GM18870 (cell line): ENCODE data around the gene ELFN1.

ENCODE experiments used
- ATAC-seq: cut with Tn5 transposase; IDR thresholded peaks from one replicate; pipeline ENCODE4 v1.9.1; 2021; ENCODE audit warnings: moderate library complexity; ENCODE audit not compliant: unreplicated experiment

Gene ELFN1

GRCh38 chr7:1723254-1723653 is 53.2 kb downstream of the ELFN1 start:
- no peak for ATAC-seq

- ATAC-seq, result no peak
Measured at GRCh38 chr7:1724118-1724910, 54.2 kb downstream of the ELFN1 start.

DNA sequence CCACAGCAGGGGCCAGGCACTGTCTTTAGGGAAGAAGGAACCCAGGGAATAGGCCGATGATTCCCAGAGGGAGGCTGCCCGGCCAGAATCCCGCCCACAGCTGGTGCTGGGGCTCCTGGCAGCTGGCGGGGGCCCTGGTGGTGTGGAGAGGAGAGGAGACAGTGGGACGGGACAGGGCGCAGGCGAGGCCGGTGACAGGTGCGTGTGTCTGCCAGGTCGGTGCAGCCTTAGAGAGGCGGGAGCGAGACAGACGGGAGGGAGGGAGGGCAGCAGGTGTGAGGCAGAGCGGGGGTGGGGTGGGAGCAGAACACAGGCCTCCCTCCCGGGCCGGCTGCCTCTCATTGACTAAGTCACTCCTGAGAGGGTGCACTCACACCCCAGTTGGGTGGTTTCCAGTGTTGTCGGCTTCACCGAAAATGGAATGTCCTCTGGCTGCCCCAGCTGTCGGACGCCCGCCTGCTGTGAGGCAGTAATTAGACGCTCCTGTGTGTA is 55.2 kb downstream of the ELFN1 start:
- ATAC-seq, result no peak

GRCh38 chr7:1725766-1726630 is 55.9 kb downstream of the ELFN1 start:
- no peak for ATAC-seq

- ATAC-seq, result no peak
Measured at GRCh38 chr7:1727079-1727478, 57.0 kb downstream of the ELFN1 start.

GRCh38 chr7:1727812-1728570 is 57.9 kb downstream of the ELFN1 start:
- no peak for ATAC-seq

GRCh38 chr7:1729183-1729582 is 59.1 kb downstream of the ELFN1 start:
- ATAC-seq, result no peak

DNA sequence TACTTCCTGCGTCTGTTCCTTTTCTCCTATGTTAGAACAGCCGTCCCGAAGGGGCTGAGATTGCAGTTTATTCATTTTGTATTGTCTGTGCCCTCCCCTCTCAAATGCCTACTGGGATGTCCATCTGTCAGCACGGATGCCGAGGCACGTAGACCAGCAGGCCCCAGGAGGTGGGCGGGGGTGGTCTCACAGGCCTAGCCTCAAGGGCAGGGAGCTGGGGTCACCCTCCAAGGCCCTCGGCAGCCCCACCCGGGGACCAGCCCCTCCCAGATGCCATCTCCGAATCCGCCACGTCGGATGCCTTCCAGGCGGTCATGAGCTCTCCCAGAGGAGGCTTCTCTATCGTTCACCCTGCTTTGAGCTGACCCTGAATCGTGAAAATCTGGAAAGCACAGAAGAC is 59.7 kb downstream of the ELFN1 start:
- ATAC-seq, result no peak

DNA sequence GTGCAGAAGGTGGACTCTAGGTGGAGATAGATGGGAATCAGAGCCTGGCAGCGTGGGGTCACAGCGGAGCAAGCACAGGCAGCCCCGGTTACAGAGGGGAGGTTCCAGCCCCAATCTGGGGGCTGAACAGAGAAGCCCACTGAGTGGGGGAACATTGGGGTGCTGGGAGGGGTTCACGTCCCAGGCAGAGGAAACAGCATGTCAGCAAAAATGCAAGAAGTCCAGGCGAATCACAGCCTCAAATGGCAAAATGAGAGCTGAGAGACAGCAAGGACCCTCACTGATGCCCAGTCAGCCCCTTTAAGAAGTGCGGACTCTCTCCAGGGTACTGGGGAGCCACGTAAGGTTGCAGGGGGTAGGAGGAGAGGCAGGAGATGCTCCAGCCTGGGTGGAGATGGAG is 62.0 kb downstream of the ELFN1 start:
- no peak for ATAC-seq

GRCh38 chr7:1732645-1733044 is 62.6 kb downstream of the ELFN1 start:
- ATAC-seq, result no peak

DNA sequence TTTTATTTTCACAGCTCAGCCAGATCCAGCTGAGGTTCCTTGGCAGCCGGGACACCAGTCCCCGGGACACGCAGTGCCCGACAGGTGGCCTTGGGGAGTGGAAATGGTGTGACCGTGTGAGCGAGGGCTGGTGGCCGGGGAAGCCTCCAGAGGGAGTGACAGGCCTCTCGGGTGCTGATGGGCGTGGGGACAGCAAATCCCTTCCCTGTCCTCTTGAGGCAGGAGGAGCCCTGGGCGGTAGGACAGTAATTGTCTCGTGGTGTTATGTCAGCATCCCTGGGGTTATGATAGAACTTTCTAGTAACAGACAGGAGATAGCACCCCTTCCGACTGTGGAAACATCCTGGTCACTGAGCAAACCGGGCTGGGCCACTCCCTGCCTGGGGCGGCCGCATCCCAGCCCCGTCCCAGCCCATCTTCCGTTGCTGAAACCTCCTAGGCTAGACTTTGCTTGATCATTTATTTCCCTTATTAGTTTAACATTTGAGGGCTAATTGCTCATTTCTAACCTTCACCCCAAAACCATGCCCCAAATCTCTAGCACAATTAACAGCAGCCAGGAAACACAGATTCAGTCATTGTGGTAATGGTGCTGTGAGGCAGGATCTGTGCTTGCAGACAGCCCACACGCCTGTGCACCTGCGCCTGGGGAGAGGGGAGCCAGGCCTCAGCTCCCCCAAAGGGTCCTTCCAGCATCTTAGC is 63.3 kb downstream of the ELFN1 start:
- ATAC-seq, result no peak

DNA sequence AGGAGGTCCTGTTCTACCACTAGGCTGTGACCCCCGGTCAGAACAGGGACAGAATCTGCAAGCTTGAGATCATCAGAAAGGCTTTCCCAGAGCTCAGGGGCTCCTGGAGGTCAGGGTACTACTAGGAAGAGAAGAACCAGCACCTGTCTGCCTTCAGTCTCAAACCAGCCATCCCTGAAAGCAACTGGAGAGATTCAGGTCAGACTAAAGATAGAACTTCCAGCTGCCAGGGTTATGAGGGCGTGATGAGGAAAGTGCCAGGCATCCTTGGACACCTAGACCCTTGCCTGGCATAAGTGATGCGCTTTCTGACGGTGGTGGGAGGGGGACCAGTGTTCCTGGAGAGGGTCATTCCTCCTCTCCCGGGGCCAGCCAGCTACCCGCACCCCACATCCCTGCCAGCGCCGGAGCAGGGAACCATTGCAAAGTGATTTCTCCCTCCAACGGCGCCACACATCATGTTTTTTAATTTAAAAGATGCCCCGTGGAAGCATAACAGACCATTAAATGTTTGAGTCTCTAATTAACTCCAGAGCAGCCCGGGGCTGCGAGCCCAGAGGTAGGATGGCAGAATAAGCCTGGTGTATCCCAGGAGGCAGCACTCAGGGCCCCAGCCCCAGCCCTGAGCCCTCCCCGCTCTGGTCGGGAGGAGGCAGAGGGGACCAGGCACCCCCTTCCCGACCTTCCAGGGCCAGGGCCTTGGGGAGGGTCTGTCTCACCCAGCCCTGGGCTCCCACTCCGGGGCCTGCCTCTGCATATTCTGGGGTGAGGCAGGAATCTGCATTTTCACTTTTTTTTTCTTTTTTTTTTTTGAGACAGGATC is 64.0 kb downstream of the ELFN1 start:
- ATAC-seq, result no peak

DNA sequence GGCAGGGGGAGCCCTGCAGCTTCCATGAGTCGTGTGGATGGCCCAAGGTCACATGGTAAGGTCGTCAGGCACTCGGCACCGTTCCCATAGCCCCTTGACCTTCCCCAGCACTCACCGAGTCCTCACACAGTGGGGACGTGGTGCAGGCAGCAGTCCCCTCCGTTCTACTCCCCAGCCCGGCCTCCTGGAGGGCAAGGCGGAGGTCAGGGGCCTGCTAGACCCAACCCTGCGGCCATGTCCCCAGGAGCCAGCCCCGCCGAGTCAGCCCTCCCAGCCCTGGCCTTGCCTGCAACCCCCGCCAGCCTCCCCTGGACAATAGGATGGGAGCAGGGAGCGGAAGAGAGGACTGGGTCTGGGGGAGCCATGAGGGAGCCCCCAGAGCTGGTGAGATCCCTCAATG is 65.2 kb downstream of the ELFN1 start:
- no peak for ATAC-seq

GRCh38 chr7:1735806-1736483 is 65.9 kb downstream of the ELFN1 start:
- ATAC-seq, result no peak

DNA sequence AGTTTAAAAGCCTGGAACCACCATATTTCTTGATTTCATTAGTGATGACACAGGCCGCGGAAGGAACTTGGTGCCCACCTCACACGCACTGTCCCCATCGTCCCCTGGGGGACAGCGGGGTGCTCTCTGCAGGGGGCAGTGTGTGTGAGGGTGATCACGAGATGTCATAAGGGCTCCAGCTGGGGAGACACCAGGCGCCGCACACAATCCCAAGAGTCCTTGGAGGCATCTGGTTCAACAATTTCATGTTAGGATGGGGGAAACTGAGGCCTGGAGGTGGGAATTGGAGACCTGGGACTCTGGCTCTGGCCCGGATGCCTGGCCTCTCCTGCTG is 66.4 kb downstream of the ELFN1 start:
- ATAC-seq, result no peak

GRCh38 chr7:1736830-1737229 is 66.8 kb downstream of the ELFN1 start:
- ATAC-seq, result no peak

GRCh38 chr7:1737523-1737922 is 67.4 kb downstream of the ELFN1 start:
- ATAC-seq, result no peak

GRCh38 chr7:1737956-1738355 is 67.9 kb downstream of the ELFN1 start:
- no peak for ATAC-seq

DNA sequence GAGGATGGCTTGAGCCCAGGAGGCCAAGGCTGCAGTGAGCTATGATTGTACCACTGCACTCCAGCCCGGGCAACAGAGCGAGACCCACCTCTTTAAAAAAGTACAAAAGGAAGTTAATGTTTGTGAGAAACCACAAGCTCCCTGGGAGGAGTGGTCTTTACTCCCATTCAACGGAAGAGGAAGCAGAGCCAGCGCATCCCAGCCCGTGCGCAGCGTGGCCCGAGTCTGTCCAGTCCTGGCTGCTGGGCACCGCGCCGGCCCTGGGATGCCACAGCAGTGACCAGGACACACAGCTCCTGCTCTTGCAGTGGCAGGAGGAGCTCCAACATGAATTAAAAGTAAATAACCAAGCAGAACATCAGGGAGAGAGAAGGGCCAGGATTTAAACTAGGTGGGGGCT is 68.4 kb downstream of the ELFN1 start:
- no peak for ATAC-seq
